OCI-LY1 (cell line): Measurements from ENCODE around the gene SDCBP2.

Source experiments
- EZH2 ChIP-seq: fragments of 200-600 bp; sonication (generic), shearing (Covaris generic); IDR thresholded peaks from 2 replicates; pipeline ENCODE4 v1.8.0; 2017; ENCODE audit warnings: borderline replicate concordance, mixed run types, mild to moderate bottlenecking, antibody characterized with exemption, low read length, moderate library complexity, mixed read lengths
- TF ChIP-seq, protein P1 (sequence below): fragments of 200-600 bp; sonication (generic), shearing (Covaris generic); IDR thresholded peaks from 2 replicates; pipeline ENCODE4 v1.5.1; 2017; ENCODE audit warnings: mild to moderate bottlenecking, antibody characterized with exemption, low read length, moderate library complexity, mixed read lengths

- TF ChIP-seq, protein P1, sequence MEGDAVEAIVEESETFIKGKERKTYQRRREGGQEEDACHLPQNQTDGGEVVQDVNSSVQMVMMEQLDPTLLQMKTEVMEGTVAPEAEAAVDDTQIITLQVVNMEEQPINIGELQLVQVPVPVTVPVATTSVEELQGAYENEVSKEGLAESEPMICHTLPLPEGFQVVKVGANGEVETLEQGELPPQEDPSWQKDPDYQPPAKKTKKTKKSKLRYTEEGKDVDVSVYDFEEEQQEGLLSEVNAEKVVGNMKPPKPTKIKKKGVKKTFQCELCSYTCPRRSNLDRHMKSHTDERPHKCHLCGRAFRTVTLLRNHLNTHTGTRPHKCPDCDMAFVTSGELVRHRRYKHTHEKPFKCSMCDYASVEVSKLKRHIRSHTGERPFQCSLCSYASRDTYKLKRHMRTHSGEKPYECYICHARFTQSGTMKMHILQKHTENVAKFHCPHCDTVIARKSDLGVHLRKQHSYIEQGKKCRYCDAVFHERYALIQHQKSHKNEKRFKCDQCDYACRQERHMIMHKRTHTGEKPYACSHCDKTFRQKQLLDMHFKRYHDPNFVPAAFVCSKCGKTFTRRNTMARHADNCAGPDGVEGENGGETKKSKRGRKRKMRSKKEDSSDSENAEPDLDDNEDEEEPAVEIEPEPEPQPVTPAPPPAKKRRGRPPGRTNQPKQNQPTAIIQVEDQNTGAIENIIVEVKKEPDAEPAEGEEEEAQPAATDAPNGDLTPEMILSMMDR: no peak
- no peak for TF ChIP-seq EZH2
These were observed 9.9 kb downstream of the SDCBP2 start for GRCh38 chr20:1319051-1319450.
